HCT116 (cell line): ENCODE measurements around the gene COG1. TPM values are rescaled to one million over a fixed set of nuclear protein-coding genes. Genes with fewer than 3 reads are reported as not detected.

Experiments
- ATAC-seq: fragments of 200-7000 bp; cut with Tn5 transposase; 2 replicates; pipeline ENCODE4 v1.9.1; 2020; ENCODE audit warnings: mild to moderate bottlenecking, moderate library complexity
- BruUV-seq: library from RNA; stranded (reverse); fragments of 400-500 nt; replicated peaks from 2 replicates; lab custom pipeline; 2021; lab: Mats Ljungman, UMichigan
- CTCF ChIA-PET: fragments of 300-600 bp; sonication (Branson Sonifier 250); formaldehyde crosslinking; loops from one replicate; lab custom pipeline; 2021; ENCODE audit warnings: antibody characterized with exemption; lab: Charles Lee
- POLR2A ChIA-PET: fragments of 300-600, 350-600 bp; sonication (Branson Sonifier 250); formaldehyde crosslinking; loops from one replicate; lab custom pipeline; 2021; ENCODE audit warnings: antibody characterized with exemption; lab: Charles Lee
- RAD21 ChIA-PET, 2 experiments: fragments of 300-600 bp; sonication (Branson Sonifier 250); formaldehyde crosslinking; loops; one replicate each; lab custom pipeline; 2023; ENCODE audit warnings: low total read pairs in 2 of 2; ENCODE audit not compliant: uncharacterized antibody in 2 of 2, unreplicated experiment in 2 of 2, low non-redundant PET in 1 of 2; lab: Charles Lee
- DNase-seq: peaks from one replicate; pipeline ENCODE4 v3.0.0-alpha.2; 2010; ENCODE audit warnings: low read depth, low spot score
- H2AFZ ChIP-seq: fragments of 200-600 bp; shearing (Covaris generic), sonication (generic); 2 replicates; pipeline ENCODE4 v1.6.1; 2017; ENCODE audit warnings: low read depth, mixed run types, mixed read lengths, antibody characterized with exemption, low read length; ENCODE audit not compliant: poor library complexity, severe bottlenecking
- H3K27ac ChIP-seq: 2 replicates; pipeline ENCODE4 v1.5.1; 2012; ENCODE audit warnings: low read depth, low read length
- H3K27me3 ChIP-seq: fragments of 200-600 bp; sonication (generic); 2 replicates; pipeline ENCODE4 v1.6.1; 2016; ENCODE audit warnings: mixed run types, low read length, mixed read lengths; ENCODE audit not compliant: insufficient read depth
- H3K36me3 ChIP-seq, 2 experiments: fragments of 200-500 bp in 1 of 2; fragments of 200-600 bp in 1 of 2; sonication (Bioruptor generic) in 1 of 2; sonication (generic) in 1 of 2; 2 replicates each; pipeline versions ENCODE4 v1.5.1 to v1.6.1; 2014 to 2016; ENCODE audit warnings: low read length in 2 of 2, inconsistent platforms in 1 of 2, mixed read lengths in 1 of 2, mixed run types in 1 of 2; ENCODE audit not compliant: insufficient read depth in 2 of 2, control insufficient read depth in 1 of 2
- H3K4me1 ChIP-seq, 2 experiments: fragments of 200-600 bp in 1 of 2; sonication (generic) in 1 of 2; 2 replicates each; pipeline versions ENCODE4 v1.5.1 to v1.6.1; 2012 to 2017; ENCODE audit warnings: low read length in 2 of 2, inconsistent platforms in 1 of 2, mild to moderate bottlenecking in 1 of 2, mixed read lengths in 1 of 2, mixed run types in 1 of 2, moderate library complexity in 1 of 2; ENCODE audit not compliant: insufficient read depth in 2 of 2, control insufficient read depth in 1 of 2
- H3K4me2 ChIP-seq: fragments of 200-600 bp; sonication (generic); 2 replicates; pipeline ENCODE4 v1.6.1; 2017; ENCODE audit warnings: mixed run types, low read length, mixed read lengths
- H3K4me3 ChIP-seq, 2 experiments: fragments of 200-600 bp in 1 of 2; sonication (generic) in 1 of 2; replicated peaks in 1 of 2; 2 replicates each; pipeline ENCODE4 v1.5.1; 2011 to 2016; ENCODE audit warnings: low read length in 2 of 2, control low read depth in 1 of 2, low read depth in 1 of 2, mild to moderate bottlenecking in 1 of 2, mixed read lengths in 1 of 2, mixed run types in 1 of 2
- H3K79me2 ChIP-seq: fragments of 200-600 bp; sonication (generic); 2 replicates; pipeline ENCODE4 v1.6.1; 2017; ENCODE audit warnings: mild to moderate bottlenecking, mixed run types, low read length, moderate library complexity, mixed read lengths; ENCODE audit not compliant: insufficient read depth
- H3K9ac ChIP-seq: fragments of 200-600 bp; sonication (generic); 2 replicates; pipeline ENCODE4 v1.6.1; 2016; ENCODE audit warnings: low read length, mixed read lengths
- H3K9me2 ChIP-seq: fragments of 200-600 bp; sonication (generic), shearing (Covaris generic); 2 replicates; pipeline ENCODE4 v1.6.1; 2017; ENCODE audit warnings: mixed run types, mild to moderate bottlenecking, moderate library complexity; ENCODE audit not compliant: insufficient read depth
- H3K9me3 ChIP-seq, 2 experiments: fragments of 200-500 bp in 1 of 2; fragments of 200-600 bp in 1 of 2; sonication (Bioruptor generic) in 1 of 2; sonication (generic) in 1 of 2; 2 replicates each; pipeline ENCODE4 v1.6.1; 2014 to 2017; ENCODE audit warnings: low read length in 2 of 2, mixed read lengths in 2 of 2, inconsistent platforms in 1 of 2, low read depth in 1 of 2, mild to moderate bottlenecking in 1 of 2, mixed run types in 1 of 2, moderate library complexity in 1 of 2; ENCODE audit not compliant: control insufficient read depth in 1 of 2, insufficient read depth in 1 of 2
- H4K20me1 ChIP-seq: fragments of 200-600 bp; sonication (generic), shearing (Covaris generic); 2 replicates; pipeline ENCODE4 v1.6.1; 2017; ENCODE audit warnings: mixed run types, mild to moderate bottlenecking, moderate library complexity; ENCODE audit not compliant: insufficient read depth
- ELF1 ChIP-seq: IDR thresholded peaks from 2 replicates; pipeline ENCODE4 v1.6.1; 2012; ENCODE audit warnings: low read depth, borderline replicate concordance
- JUND ChIP-seq: IDR thresholded peaks from 2 replicates; pipeline ENCODE4 v1.6.1; 2012
- MAX ChIP-seq: IDR thresholded peaks from 2 replicates; pipeline ENCODE4 v1.6.1; 2012
- POLR2A ChIP-seq: IDR thresholded peaks from 2 replicates; pipeline ENCODE4 v1.7.0; 2011; ENCODE audit warnings: borderline replicate concordance; ENCODE audit not compliant: insufficient read depth, insufficient read length; ENCODE audit errors: extremely low read depth
- SP1 ChIP-seq: IDR thresholded peaks from 2 replicates; pipeline ENCODE4 v1.6.1; 2012; ENCODE audit warnings: low read depth
- YY1 ChIP-seq: IDR thresholded peaks from 2 replicates; pipeline ENCODE4 v1.6.1; 2011; ENCODE audit warnings: low read length, low read depth, moderate library complexity, mild to moderate bottlenecking; ENCODE audit not compliant: insufficient replicate concordance; ENCODE audit errors: extremely low read depth
- ZBTB33 ChIP-seq: IDR thresholded peaks from 2 replicates; pipeline ENCODE4 v1.6.1; 2011; ENCODE audit warnings: mild to moderate bottlenecking, low read length, moderate library complexity; ENCODE audit not compliant: insufficient replicate concordance; ENCODE audit errors: extremely low read depth
- ZNF274 ChIP-seq: fragments of 200-500 bp; sonication (Bioruptor generic); IDR thresholded peaks from 2 replicates; pipeline ENCODE4 v1.6.1; 2014; ENCODE audit warnings: mild to moderate bottlenecking, low read depth, low read length, inconsistent platforms
- intact Hi-C: fragments of 100-400 bp; cut with micrococcal nuclease; formaldehyde crosslinking; loops from 2 replicates; pipeline ENCODE4 v1.10.0; 2022
- total RNA-seq: library from RNA; stranded (reverse); gene quantifications from one replicate; pipeline ENCODE4 v1.2.1, GENCODE V29; 2021; ENCODE audit not compliant: unreplicated experiment

COG1 gene
- total RNA-seq, 1 experiment from 2014 or later = 44.6 TPM

- ATAC-seq (no peak), DNase-seq (no peak)
- Histone ChIP-seq H3K79me2 (peaks cover 60% of the 10 kb centered on the region), H2AFZ (no peak overlapping the region), H4K20me1 (no peaks in the 10 kb centered on the region; the same call in 1 of the 2 replicates), H3K27ac (no peak overlapping the region), H3K9me3 (no peaks in the 10 kb centered on the region), H3K4me1 (no peaks in the 10 kb centered on the region; a peak in 1 of 4 replicates), H3K4me2 (no peak overlapping the region), H3K9ac (no peak overlapping the region), H3K4me3 (no peak overlapping the region), H3K9me2 (no peaks in the 10 kb centered on the region), H3K36me3 (peaks cover 10 to 18% of the 10 kb centered on the region in 2 experiments), H3K27me3 (no peaks in the 10 kb centered on the region)
- intact Hi-C loops = no loop called here
- CTCF ChIA-PET = interaction anchor here (1.2 to 1.6 kb wide), 2 partner anchors 156 to 657 kb away, joined by 3 to 7 read pairs; no protein-coding TSS in a partner anchor
- BruUV-seq = no TSS peak
- POLR2A ChIA-PET = no interaction called here
- RAD21 ChIA-PET = no interaction called here
- no peak for TF ChIP-seq ZBTB33
- no peak for TF ChIP-seq JUND
- no peak for TF ChIP-seq MAX
- TF ChIP-seq POLR2A = no peak
- no peak for TF ChIP-seq ELF1
- TF ChIP-seq SP1 = no peak
- TF ChIP-seq ZNF274 = no peak
- no peak for TF ChIP-seq YY1
Measured at GRCh38 chr17:73214008-73214407, 21.2 kb downstream of the COG1 start.
